HEK293T (cell line): Measurements from ENCODE around the gene GPHN.

Experiments used
- SP1 ChIP-seq: fragments of 450-650 bp; IDR thresholded peaks from 2 replicates; pipeline ENCODE4 v1.6.1; 2017
- SUZ12 ChIP-seq: fragments of 450-650 bp; IDR thresholded peaks from 2 replicates; pipeline ENCODE4 v1.6.1; 2016; ENCODE audit warnings: mild to moderate bottlenecking
- TARDBP ChIP-seq: fragments of 450-650 bp; IDR thresholded peaks from 2 replicates; pipeline ENCODE4 v1.6.1; 2016
- ZNF384 ChIP-seq: fragments of 450-650 bp; IDR thresholded peaks from 2 replicates; pipeline ENCODE4 v1.6.1; 2016

DNA sequence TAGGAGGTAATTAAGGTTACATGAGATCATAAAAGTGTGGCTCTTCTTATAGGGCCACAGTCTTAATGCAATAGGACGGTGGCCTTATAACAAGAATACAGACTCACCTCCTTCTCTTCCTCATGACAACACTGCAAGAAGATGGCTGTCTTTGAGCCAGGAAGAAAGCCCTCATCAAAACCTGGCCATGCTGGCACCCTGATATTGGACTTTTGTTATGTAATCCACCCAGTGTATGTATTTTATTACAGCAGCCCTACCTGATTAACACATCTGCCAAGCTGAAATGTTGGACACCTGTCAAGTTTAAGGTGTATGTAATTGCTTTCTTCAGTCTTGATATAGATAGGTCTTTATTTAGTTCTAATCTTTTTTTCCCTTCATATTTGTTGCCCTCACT is 217.0 kb downstream of the GPHN start:
- TF ChIP-seq TARDBP (no peak), ZNF384 (no peak), SUZ12 (no peak), SP1 (no peak)
